Activated gamma-delta T cell (primary cell): ENCODE data around the gene RHOXF2.

Experiments used
- DNase-seq: peaks from one replicate; lab custom pipeline; 2025; lab: John Stamatoyannopoulos, UW

Gene RHOXF2

GRCh38 chrX:120200851-120201250, 42.4 kb downstream of the RHOXF2 start:
- DNase-seq = no peak

- DNase-seq = no peak
Observed at GRCh38 chrX:120205816-120206753, 47.7 kb downstream of the RHOXF2 start.

- no peak for DNase-seq
Observed at GRCh38 chrX:120207009-120207605, 48.7 kb downstream of the RHOXF2 start.

GRCh38 chrX:120213438-120214265, 55.2 kb downstream of the RHOXF2 start:
- no peak for DNase-seq
